Smooth muscle cell (in vitro differentiated cells): ENCODE measurements around the gene KIAA1671. TPM values are rescaled to one million over a fixed set of nuclear protein-coding genes. Genes with fewer than 3 reads are reported as not detected.

ENCODE experiments used
- DNase-seq: peaks from one replicate; lab custom pipeline; 2025; ENCODE audit not compliant: unreplicated experiment; lab: John Stamatoyannopoulos, UW
- H2AFZ ChIP-seq: fragments of 200-600 bp; sonication (generic); 2 replicates; pipeline ENCODE4 v1.6.0; 2016; ENCODE audit warnings: antibody characterized with exemption, low read depth, mild to moderate bottlenecking
- H3F3A ChIP-seq: fragments of 200-600 bp; sonication (generic); 2 replicates; pipeline ENCODE4 v1.6.0; 2017; ENCODE audit warnings: antibody characterized with exemption, low read depth
- H3K27ac ChIP-seq: fragments of 200-600 bp; sonication (generic); 2 replicates; pipeline ENCODE4 v1.5.1; 2016; ENCODE audit warnings: low read depth, mild to moderate bottlenecking
- H3K27me3 ChIP-seq: fragments of 200-600 bp; sonication (generic); 2 replicates; pipeline ENCODE4 v1.6.1; 2016; ENCODE audit warnings: low read depth, mild to moderate bottlenecking
- H3K36me3 ChIP-seq: fragments of 200-600 bp; sonication (generic); 2 replicates; pipeline ENCODE4 v1.5.1; 2016; ENCODE audit warnings: low read depth
- H3K4me1 ChIP-seq: fragments of 200-600 bp; sonication (generic); 2 replicates; pipeline ENCODE4 v1.5.1; 2016; ENCODE audit warnings: low read depth
- H3K4me2 ChIP-seq: fragments of 200-600 bp; sonication (generic); 2 replicates; pipeline ENCODE4 v1.6.0; 2016; ENCODE audit warnings: mild to moderate bottlenecking
- H3K4me3 ChIP-seq: fragments of 200-600 bp; sonication (generic); 2 replicates; pipeline ENCODE4 v1.5.1; 2016; ENCODE audit warnings: mild to moderate bottlenecking
- H3K79me2 ChIP-seq: fragments of 200-600 bp; sonication (generic); 2 replicates; pipeline ENCODE4 v1.6.0; 2016; ENCODE audit warnings: low read depth, mild to moderate bottlenecking
- H3K9ac ChIP-seq: fragments of 200-600 bp; sonication (generic); 2 replicates; pipeline ENCODE4 v1.6.0; 2016; ENCODE audit warnings: low read depth
- H3K9me3 ChIP-seq: fragments of 200-600 bp; sonication (generic); replicated peaks from 2 replicates; pipeline ENCODE4 v1.5.1; 2016; ENCODE audit warnings: low read depth
- H4K20me1 ChIP-seq: fragments of 200-600 bp; sonication (generic); 2 replicates; pipeline ENCODE4 v1.6.0; 2016; ENCODE audit warnings: low read depth
- WGBS: methylation state at CpG from one replicate; pipeline ENCODE4 v1.1.7; 2016; ENCODE audit warnings: low lambda C conversion rate; 5-methylcytosine and 5-hydroxymethylcytosine counted together
- polyA plus RNA-seq: library from polyadenylated mRNA; unstranded; fragments of >200 nt; fragmentation: Nextera tagmentation; extraction: Ambion mirVana; gene quantifications from 2 replicates; pipeline ENCODE4 v1.2.1, GENCODE V29; 2016
- total RNA-seq: library from RNA; depleted of rRNA; stranded (reverse); fragments of >200 nt; gene quantifications from 2 replicates; pipeline ENCODE4 v1.2.3, GENCODE V29; 2014
- TF ChIP-seq, protein P1 (sequence below): fragments of 200-600 bp; sonication (generic); IDR thresholded peaks from 2 replicates; pipeline ENCODE4 v1.5.1; 2017; ENCODE audit warnings: borderline replicate concordance, mild to moderate bottlenecking, antibody characterized with exemption; ENCODE audit not compliant: insufficient read depth, poor library complexity, severe bottlenecking

The KIAA1671 gene
- total and polyA plus RNA-seq, 2 experiments from 2014 or later = 1.7 to 7.6 TPM

DNA sequence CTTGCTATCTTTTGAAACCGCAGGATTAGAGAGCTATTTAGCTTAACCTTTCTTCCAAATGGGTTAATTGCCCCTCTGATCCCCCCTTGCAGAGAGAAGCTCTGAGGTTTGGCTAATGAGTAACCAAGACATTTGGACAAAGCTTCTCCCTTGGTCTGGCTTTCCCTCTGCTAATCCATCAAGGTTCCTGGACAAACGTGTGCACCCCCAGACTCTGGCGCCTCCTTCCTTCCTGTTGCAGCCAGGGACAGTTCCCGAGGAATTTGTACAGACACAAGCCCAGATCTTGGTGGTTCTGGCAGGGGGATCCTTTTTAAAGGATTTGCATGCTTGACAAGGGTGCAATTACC, 1.6 kb downstream of the KIAA1671 start:
- WGBS = 12% methylated on average over 4 of the region's 4 CpGs

DNA sequence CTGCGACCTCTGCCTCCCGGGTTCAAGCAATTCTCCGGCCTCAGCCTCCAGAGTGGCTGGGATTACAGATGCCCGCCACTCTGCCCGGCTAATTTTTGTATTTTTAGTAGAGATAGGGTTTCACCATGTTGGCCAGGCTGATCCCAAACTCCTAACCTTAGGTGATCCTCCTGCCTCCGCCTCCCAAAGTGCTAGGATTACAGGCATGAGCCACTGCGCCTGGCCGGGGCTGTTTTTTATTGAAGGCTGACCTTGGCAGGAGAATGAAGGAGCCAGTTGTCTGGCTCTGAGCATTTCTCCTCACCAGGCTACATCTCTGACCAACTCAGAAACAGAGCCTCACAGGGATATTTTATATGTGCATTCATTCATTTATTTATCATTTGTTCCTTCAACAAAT, 2.3 kb downstream of the KIAA1671 start:
- H3K36me3 ChIP-seq = no peaks in the 10 kb centered on the region
- H2AFZ ChIP-seq = no peak overlapping the region
- H3K27ac ChIP-seq = no peak overlapping the region
- H3K4me3 ChIP-seq = no peak overlapping the region
- TF ChIP-seq, protein P1, sequence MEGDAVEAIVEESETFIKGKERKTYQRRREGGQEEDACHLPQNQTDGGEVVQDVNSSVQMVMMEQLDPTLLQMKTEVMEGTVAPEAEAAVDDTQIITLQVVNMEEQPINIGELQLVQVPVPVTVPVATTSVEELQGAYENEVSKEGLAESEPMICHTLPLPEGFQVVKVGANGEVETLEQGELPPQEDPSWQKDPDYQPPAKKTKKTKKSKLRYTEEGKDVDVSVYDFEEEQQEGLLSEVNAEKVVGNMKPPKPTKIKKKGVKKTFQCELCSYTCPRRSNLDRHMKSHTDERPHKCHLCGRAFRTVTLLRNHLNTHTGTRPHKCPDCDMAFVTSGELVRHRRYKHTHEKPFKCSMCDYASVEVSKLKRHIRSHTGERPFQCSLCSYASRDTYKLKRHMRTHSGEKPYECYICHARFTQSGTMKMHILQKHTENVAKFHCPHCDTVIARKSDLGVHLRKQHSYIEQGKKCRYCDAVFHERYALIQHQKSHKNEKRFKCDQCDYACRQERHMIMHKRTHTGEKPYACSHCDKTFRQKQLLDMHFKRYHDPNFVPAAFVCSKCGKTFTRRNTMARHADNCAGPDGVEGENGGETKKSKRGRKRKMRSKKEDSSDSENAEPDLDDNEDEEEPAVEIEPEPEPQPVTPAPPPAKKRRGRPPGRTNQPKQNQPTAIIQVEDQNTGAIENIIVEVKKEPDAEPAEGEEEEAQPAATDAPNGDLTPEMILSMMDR = no peak
- no peak overlapping the region for H3K4me2 ChIP-seq
- no peaks in the 10 kb centered on the region for H4K20me1 ChIP-seq
- no peak for DNase-seq
- H3K4me1 ChIP-seq = peaks cover 16% of the 10 kb centered on the region
- no peaks in the 10 kb centered on the region for H3K27me3 ChIP-seq
- H3K79me2 ChIP-seq = peaks cover 23% of the 10 kb centered on the region
- WGBS = 74% methylated on average over 8 of the region's 8 CpGs
- H3F3A ChIP-seq = peaks cover 4% of the 10 kb centered on the region
- H3K9me3 ChIP-seq = no peaks in the 10 kb centered on the region
- H3K9ac ChIP-seq = no peak overlapping the region

More for the DNA sequence above, 1.6 kb downstream of the KIAA1671 start:
- Histone ChIP-seq H3K36me3 (no peaks in the 10 kb centered on the region), H3K4me2 (peak overlapping the region; percentile 84), H3F3A (peaks cover 4% of the 10 kb centered on the region), H4K20me1 (no peaks in the 10 kb centered on the region), H3K9me3 (no peaks in the 10 kb centered on the region), H3K27me3 (no peaks in the 10 kb centered on the region), H3K79me2 (peaks cover 16% of the 10 kb centered on the region), H3K4me1 (peaks cover 16% of the 10 kb centered on the region), H3K4me3 (peak overlapping the region; percentile 61), H3K27ac (no peak overlapping the region), H3K9ac (no peak overlapping the region), H2AFZ (no peak overlapping the region)
- DNase-seq = no peak
- TF ChIP-seq, protein P1 = no peak

DNA sequence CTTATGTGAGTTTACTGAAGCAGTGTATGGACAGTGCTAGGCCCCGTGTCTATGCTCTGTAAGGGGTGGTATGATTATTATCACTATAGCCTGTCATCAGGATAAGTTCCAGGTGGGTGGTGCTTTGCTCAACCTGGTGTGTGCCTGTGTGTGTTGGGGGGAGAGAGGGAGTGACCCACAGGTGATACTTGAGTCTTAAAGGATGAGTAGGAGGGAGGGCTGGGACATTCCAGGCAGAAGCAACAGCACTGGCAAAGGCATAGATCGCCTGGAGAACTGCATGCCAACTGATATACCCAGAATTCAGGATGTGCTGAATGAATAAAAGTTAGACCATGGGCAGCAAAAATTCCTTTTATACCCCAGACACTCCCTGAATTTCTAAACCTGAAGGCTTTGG, 4.5 kb downstream of the KIAA1671 start:
- DNase-seq = no peak
- Histone ChIP-seq H2AFZ (no peak overlapping the region), H3K79me2 (peaks cover 38% of the 10 kb centered on the region), H3K27me3 (no peaks in the 10 kb centered on the region), H4K20me1 (no peaks in the 10 kb centered on the region), H3F3A (peaks cover 4% of the 10 kb centered on the region), H3K27ac (no peak overlapping the region), H3K4me2 (no peak overlapping the region), H3K36me3 (no peaks in the 10 kb centered on the region), H3K4me3 (no peak overlapping the region), H3K9ac (no peak overlapping the region), H3K9me3 (no peaks in the 10 kb centered on the region), H3K4me1 (peaks cover 16% of the 10 kb centered on the region)
- TF ChIP-seq, protein P1 = no peak
- 90% methylated on average over 2 of the region's 2 CpGs for WGBS

DNA sequence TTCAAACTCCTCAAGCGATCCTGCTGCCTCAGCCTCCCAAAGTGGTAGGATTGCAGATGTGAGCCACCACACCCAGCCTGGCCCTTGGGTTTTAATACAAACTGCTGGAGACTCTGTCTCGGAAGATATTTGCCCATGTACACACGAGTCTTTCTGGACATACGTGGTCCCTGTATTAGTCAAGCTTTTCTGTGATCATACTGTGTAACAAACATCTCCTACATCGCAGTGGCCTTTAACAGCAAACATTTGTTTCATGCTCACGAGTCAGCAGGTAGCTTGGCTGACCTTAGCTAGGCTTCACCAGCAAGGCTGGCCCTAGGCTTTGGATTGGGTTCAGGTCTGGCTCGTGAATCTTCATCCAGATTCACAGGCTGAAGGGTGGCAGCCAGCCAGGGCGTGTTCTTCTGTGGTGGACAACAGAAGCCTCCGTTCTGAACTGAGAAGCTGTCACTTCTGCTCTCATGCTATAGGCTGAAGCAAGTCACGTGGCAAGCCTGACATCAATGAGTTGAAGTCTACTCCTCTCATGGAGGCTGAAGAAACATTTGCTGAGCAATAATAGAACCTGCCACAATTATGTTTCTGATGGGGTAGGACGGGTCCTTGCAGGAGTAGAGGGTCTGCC, 8.8 kb downstream of the KIAA1671 start:
- no peak overlapping the region for H3K4me2 ChIP-seq
- H3K4me3 ChIP-seq = no peak overlapping the region
- no peak overlapping the region for H3K27ac ChIP-seq
- H3K9ac ChIP-seq = no peak overlapping the region
- H3K9me3 ChIP-seq = no peaks in the 10 kb centered on the region
- peaks cover 38% of the 10 kb centered on the region for H3K79me2 ChIP-seq
- no peaks in the 10 kb centered on the region for H3K36me3 ChIP-seq
- H3K27me3 ChIP-seq = no peaks in the 10 kb centered on the region
- 91% methylated on average over 11 of the region's 11 CpGs for WGBS
- no peaks in the 10 kb centered on the region for H3F3A ChIP-seq
- H2AFZ ChIP-seq = no peak overlapping the region
- H3K4me1 ChIP-seq = no peaks in the 10 kb centered on the region
- TF ChIP-seq, protein P1 = no peak
- no peak for DNase-seq
- H4K20me1 ChIP-seq = no peaks in the 10 kb centered on the region
